Measurements from ENCODE around the gene TRIM66.

Gene TRIM66

GRCh38 chr11:8640267-8640906 is 42.1 kb downstream of the TRIM66 start:
- Histone ChIP-seq H2AK5ac (ENCODE audit: low read length) (no peak overlapping the region), H3K27ac (ENCODE audit: low read depth, low read length) (no peak overlapping the region), H3K4me1 (ENCODE audit: control insufficient read depth, low read depth, low read length) (no peaks in the 10 kb centered on the region), H4K5ac (ENCODE audit: low read length) (no peak overlapping the region), H3K56ac (ENCODE audit: low read length) (peak overlapping the region; percentile 52), H3K27me3 (ENCODE audit: insufficient read depth, low read length, poor library complexity) (no peaks in the 10 kb centered on the region), H3K36me3 (ENCODE audit: control insufficient read depth, insufficient read depth, low read length) (no peaks in the 10 kb centered on the region), H4K8ac (ENCODE audit: low read depth, low read length) (no peak overlapping the region), H3K4me2 (ENCODE audit: low read length) (no peak overlapping the region), H3K4ac (ENCODE audit: low read depth, low read length) (no peak overlapping the region), H3K9ac (ENCODE audit: low read length) (no peak overlapping the region), H3K4me3 (ENCODE audit: low read length) (no peak overlapping the region), H2BK5ac (ENCODE audit: low read length) (no peak overlapping the region), H3K23ac (ENCODE audit: low read length) (no peak overlapping the region), H3K79me1 (ENCODE audit: low read length) (no peaks in the 10 kb centered on the region), H2BK15ac (replicated peaks; ENCODE audit: low read depth) (no peak overlapping the region), H2BK120ac (ENCODE audit: low read depth, low read length) (no peak overlapping the region), H3K79me2 (ENCODE audit: control insufficient read depth, insufficient read depth, low read length) (no peaks in the 10 kb centered on the region), H3K18ac (ENCODE audit: low read length) (no peak overlapping the region)
- WGBS (ENCODE audit: extremely low coverage, insufficient coverage, low lambda C conversion rate), result no CpG with 5 or more reads among the region's 5 CpGs
- peak; percentile 28 for DNase-seq

- H3K9ac ChIP-seq (ENCODE audit: low read length), result no peak overlapping the region
- H3K4me2 ChIP-seq (ENCODE audit: low read length), result no peak overlapping the region
- no peaks in the 10 kb centered on the region for H3K36me3 ChIP-seq (ENCODE audit: control insufficient read depth, insufficient read depth, low read length)
- no peak overlapping the region for H3K56ac ChIP-seq (ENCODE audit: low read length)
- H2BK5ac ChIP-seq (ENCODE audit: low read length), result no peak overlapping the region
- H3K23ac ChIP-seq (ENCODE audit: low read length), result no peak overlapping the region
- H4K5ac ChIP-seq (ENCODE audit: low read length), result no peak overlapping the region
- no peaks in the 10 kb centered on the region for H3K79me2 ChIP-seq (ENCODE audit: control insufficient read depth, insufficient read depth, low read length)
- H2AK5ac ChIP-seq (ENCODE audit: low read length), result no peak overlapping the region
- H3K27me3 ChIP-seq (ENCODE audit: insufficient read depth, low read length, poor library complexity), result no peaks in the 10 kb centered on the region
- no peak overlapping the region for H3K4me3 ChIP-seq (ENCODE audit: low read length)
- WGBS (ENCODE audit: extremely low coverage, insufficient coverage, low lambda C conversion rate), result no CpG with 5 or more reads among the region's 3 CpGs
- H3K18ac ChIP-seq (ENCODE audit: low read length), result no peak overlapping the region
- H3K79me1 ChIP-seq (ENCODE audit: low read length), result no peaks in the 10 kb centered on the region
- no peak overlapping the region for H3K27ac ChIP-seq (ENCODE audit: low read depth, low read length)
- H2BK15ac ChIP-seq (replicated peaks; ENCODE audit: low read depth), result no peak overlapping the region
- no peak overlapping the region for H4K8ac ChIP-seq (ENCODE audit: low read depth, low read length)
- DNase-seq, result no peak
- no peak overlapping the region for H2BK120ac ChIP-seq (ENCODE audit: low read depth, low read length)
- no peaks in the 10 kb centered on the region for H3K4me1 ChIP-seq (ENCODE audit: control insufficient read depth, low read depth, low read length)
- H3K4ac ChIP-seq (ENCODE audit: low read depth, low read length), result no peak overlapping the region
These were observed 42.8 kb downstream of the TRIM66 start for GRCh38 chr11:8639655-8640054.

- H2BK120ac ChIP-seq (ENCODE audit: low read depth, low read length), result no peak overlapping the region
- no peak overlapping the region for H2AK5ac ChIP-seq (ENCODE audit: low read length)
- no peaks in the 10 kb centered on the region for H3K79me2 ChIP-seq (ENCODE audit: control insufficient read depth, insufficient read depth, low read length)
- H4K5ac ChIP-seq (ENCODE audit: low read length), result no peak overlapping the region
- no peaks in the 10 kb centered on the region for H3K4me1 ChIP-seq (ENCODE audit: control insufficient read depth, low read depth, low read length)
- no CpG with 5 or more reads among the region's 5 CpGs for WGBS (ENCODE audit: extremely low coverage, insufficient coverage, low lambda C conversion rate)
- no peak overlapping the region for H3K4me3 ChIP-seq (ENCODE audit: low read length)
- H3K4ac ChIP-seq (ENCODE audit: low read depth, low read length), result no peak overlapping the region
- H3K36me3 ChIP-seq (ENCODE audit: control insufficient read depth, insufficient read depth, low read length), result no peaks in the 10 kb centered on the region
- H3K79me1 ChIP-seq (ENCODE audit: low read length), result no peaks in the 10 kb centered on the region
- H2BK5ac ChIP-seq (ENCODE audit: low read length), result no peak overlapping the region
- no peak overlapping the region for H2BK15ac ChIP-seq (replicated peaks; ENCODE audit: low read depth)
- no peak overlapping the region for H3K56ac ChIP-seq (ENCODE audit: low read length)
- no peak for DNase-seq
- H3K27me3 ChIP-seq (ENCODE audit: insufficient read depth, low read length, poor library complexity), result no peaks in the 10 kb centered on the region
- no peak overlapping the region for H4K8ac ChIP-seq (ENCODE audit: low read depth, low read length)
- H3K18ac ChIP-seq (ENCODE audit: low read length), result no peak overlapping the region
- H3K23ac ChIP-seq (ENCODE audit: low read length), result no peak overlapping the region
- H3K4me2 ChIP-seq (ENCODE audit: low read length), result no peak overlapping the region
- no peak overlapping the region for H3K27ac ChIP-seq (ENCODE audit: low read depth, low read length)
- no peak overlapping the region for H3K9ac ChIP-seq (ENCODE audit: low read length)
These were observed 44.2 kb downstream of the TRIM66 start for GRCh38 chr11:8638300-8638699.

- Histone ChIP-seq H3K4me3 (ENCODE audit: low read length) (no peak overlapping the region), H3K23ac (ENCODE audit: low read length) (no peak overlapping the region), H3K36me3 (ENCODE audit: control insufficient read depth, insufficient read depth, low read length) (no peaks in the 10 kb centered on the region), H3K4me2 (ENCODE audit: low read length) (no peak overlapping the region), H3K79me2 (ENCODE audit: control insufficient read depth, insufficient read depth, low read length) (no peaks in the 10 kb centered on the region), H3K9ac (ENCODE audit: low read length) (no peak overlapping the region), H2BK5ac (ENCODE audit: low read length) (no peak overlapping the region), H3K18ac (ENCODE audit: low read length) (no peak overlapping the region), H3K27ac (ENCODE audit: low read depth, low read length) (no peak overlapping the region), H4K5ac (ENCODE audit: low read length) (no peak overlapping the region), H3K4ac (ENCODE audit: low read depth, low read length) (no peak overlapping the region), H4K8ac (ENCODE audit: low read depth, low read length) (no peak overlapping the region), H3K79me1 (ENCODE audit: low read length) (no peaks in the 10 kb centered on the region), H3K56ac (ENCODE audit: low read length) (no peak overlapping the region), H2BK15ac (replicated peaks; ENCODE audit: low read depth) (no peak overlapping the region), H3K27me3 (ENCODE audit: insufficient read depth, low read length, poor library complexity) (no peaks in the 10 kb centered on the region), H2AK5ac (ENCODE audit: low read length) (no peak overlapping the region), H3K4me1 (ENCODE audit: control insufficient read depth, low read depth, low read length) (no peaks in the 10 kb centered on the region), H2BK120ac (ENCODE audit: low read depth, low read length) (no peak overlapping the region)
- WGBS (ENCODE audit: extremely low coverage, insufficient coverage, low lambda C conversion rate), result no CpG with 5 or more reads among the region's 2 CpGs
- no peak for DNase-seq
These were observed 46.3 kb downstream of the TRIM66 start for GRCh38 chr11:8636127-8636526.

GRCh38 chr11:8634498-8634897 is 48.0 kb downstream of the TRIM66 start:
- Histone ChIP-seq H3K27ac (ENCODE audit: low read depth, low read length) (no peak overlapping the region), H2BK15ac (replicated peaks; ENCODE audit: low read depth) (no peak overlapping the region), H3K4me1 (ENCODE audit: control insufficient read depth, low read depth, low read length) (no peaks in the 10 kb centered on the region), H2BK5ac (ENCODE audit: low read length) (no peak overlapping the region), H2BK120ac (ENCODE audit: low read depth, low read length) (no peak overlapping the region), H4K5ac (ENCODE audit: low read length) (no peak overlapping the region), H3K9ac (ENCODE audit: low read length) (no peak overlapping the region), H3K27me3 (ENCODE audit: insufficient read depth, low read length, poor library complexity) (no peaks in the 10 kb centered on the region), H3K56ac (ENCODE audit: low read length) (no peak overlapping the region), H3K4ac (ENCODE audit: low read depth, low read length) (no peak overlapping the region), H3K79me1 (ENCODE audit: low read length) (no peaks in the 10 kb centered on the region), H4K8ac (ENCODE audit: low read depth, low read length) (no peak overlapping the region), H3K18ac (ENCODE audit: low read length) (no peak overlapping the region), H3K36me3 (ENCODE audit: control insufficient read depth, insufficient read depth, low read length) (no peaks in the 10 kb centered on the region), H3K4me2 (ENCODE audit: low read length) (no peak overlapping the region), H2AK5ac (ENCODE audit: low read length) (no peak overlapping the region), H3K23ac (ENCODE audit: low read length) (no peak overlapping the region), H3K79me2 (ENCODE audit: control insufficient read depth, insufficient read depth, low read length) (no peaks in the 10 kb centered on the region), H3K4me3 (ENCODE audit: low read length) (no peak overlapping the region)
- DNase-seq, result no peak
- WGBS (ENCODE audit: extremely low coverage, insufficient coverage, low lambda C conversion rate), result no CpG with 5 or more reads among the region's 6 CpGs
